ENCODE measurements around the gene CBFA2T3.
A peak's percentile ranks its signal among the peaks of the same experiment; 100 is the strongest.
"Not testable (repeated sequence)": the region's sequence is repeated elsewhere in the genome, so short reads cannot be mapped to it uniquely, and the experiment has no call there.

Gene CBFA2T3

GRCh38 chr16:88891083-88891482, 85.9 kb downstream of the CBFA2T3 start:
- H4K20me1 ChIP-seq (ENCODE audit: insufficient read depth, low read length): no peaks in the 10 kb centered on the region; the same call in 1 of the 2 replicates
- no peaks in the 10 kb centered on the region for H3K9me3 ChIP-seq (ENCODE audit: insufficient read depth, low read length, severe bottlenecking)
- H3K36me3 ChIP-seq (ENCODE audit: insufficient read depth, low read length): no peaks in the 10 kb centered on the region

GRCh38 chr16:88889702-88890352, 87.2 kb downstream of the CBFA2T3 start:
- H2AFZ ChIP-seq (ENCODE audit: low read depth, low read length); H3K4me2 ChIP-seq (ENCODE audit: insufficient read depth, low read length); H3K4me1 ChIP-seq (ENCODE audit: insufficient read depth, low read length); H4K20me1 ChIP-seq (ENCODE audit: insufficient read depth, low read length); H3K9ac ChIP-seq (ENCODE audit: low read depth, low read length); H3K4me3 ChIP-seq (ENCODE audit: low read depth in 1 of 2, low read length in 2 of 2); H3K27ac ChIP-seq (ENCODE audit: low read length); H3K9me3 ChIP-seq (ENCODE audit: insufficient read depth, low read length, severe bottlenecking); H3K27me3 ChIP-seq (ENCODE audit: insufficient read depth, low read length, poor library complexity); H3K36me3 ChIP-seq (ENCODE audit: insufficient read depth, low read length); ATAC-seq (ENCODE audit: insufficient read depth, low read depth); DNase-seq; H3K79me2 ChIP-seq (ENCODE audit: insufficient read depth, low read length): not testable (repeated sequence)

More at GRCh38 chr16:88891083-88891482, 85.9 kb downstream of the CBFA2T3 start:
- TF ChIP-seq EZH2 (IDR thresholded peaks at IDR 0.05; ENCODE audit: borderline replicate concordance, low read depth, low read length, severe bottlenecking) (no peak), CTCF (IDR thresholded peaks at IDR 0.05; ENCODE audit: borderline replicate concordance, extremely low read depth, low read length, poor library complexity, severe bottlenecking) (no peak)
- Histone ChIP-seq H2AFZ (ENCODE audit: low read depth, low read length) (no peak overlapping the region), H3K9ac (ENCODE audit: low read depth, low read length) (no peak overlapping the region), H3K4me2 (ENCODE audit: insufficient read depth, low read length) (no peak overlapping the region), H3K27me3 (ENCODE audit: insufficient read depth, low read length, poor library complexity) (no peaks in the 10 kb centered on the region), H3K27ac (ENCODE audit: low read length) (no peak overlapping the region), H3K4me3 (ENCODE audit: low read depth in 1 of 2, low read length in 2 of 2) (no peak overlapping the region), H3K4me1 (ENCODE audit: insufficient read depth, low read length) (no peaks in the 10 kb centered on the region), H3K79me2 (ENCODE audit: insufficient read depth, low read length) (no peaks in the 10 kb centered on the region)
- ATAC-seq (ENCODE audit: insufficient read depth, low read depth) (no peak), DNase-seq (no peak)

- no peaks in the 10 kb centered on the region for H3K4me1 ChIP-seq (ENCODE audit: insufficient read depth, low read length)
- DNase-seq (peak; percentile 27), ATAC-seq (ENCODE audit: insufficient read depth, low read depth) (no peak)
- no peak for TF ChIP-seq EZH2 (IDR thresholded peaks at IDR 0.05; ENCODE audit: borderline replicate concordance, low read depth, low read length, severe bottlenecking)
- no peak for TF ChIP-seq CTCF (IDR thresholded peaks at IDR 0.05; ENCODE audit: borderline replicate concordance, extremely low read depth, low read length, poor library complexity, severe bottlenecking)
- H3K36me3 ChIP-seq (ENCODE audit: insufficient read depth, low read length): no peaks in the 10 kb centered on the region
- no peak overlapping the region for H3K4me3 ChIP-seq (ENCODE audit: low read depth in 1 of 2, low read length in 2 of 2)
- no peaks in the 10 kb centered on the region for H3K9me3 ChIP-seq (ENCODE audit: insufficient read depth, low read length, severe bottlenecking)
- H3K27me3 ChIP-seq (ENCODE audit: insufficient read depth, low read length, poor library complexity): no peaks in the 10 kb centered on the region
- H3K4me2 ChIP-seq (ENCODE audit: insufficient read depth, low read length): no peak overlapping the region
- H2AFZ ChIP-seq (ENCODE audit: low read depth, low read length): no peak overlapping the region
- no peak overlapping the region for H3K9ac ChIP-seq (ENCODE audit: low read depth, low read length)
- no peaks in the 10 kb centered on the region for H3K79me2 ChIP-seq (ENCODE audit: insufficient read depth, low read length)
- no peak overlapping the region for H3K27ac ChIP-seq (ENCODE audit: low read length)
- no peaks in the 10 kb centered on the region; the same call in 1 of the 2 replicates for H4K20me1 ChIP-seq (ENCODE audit: insufficient read depth, low read length)
Measured at GRCh38 chr16:88888461-88889387, 88.3 kb downstream of the CBFA2T3 start.

- Histone ChIP-seq H3K27ac (ENCODE audit: low read length) (no peak overlapping the region), H2AFZ (ENCODE audit: low read depth, low read length) (no peak overlapping the region), H3K4me2 (ENCODE audit: insufficient read depth, low read length) (no peak overlapping the region), H3K4me3 (ENCODE audit: low read depth in 1 of 2, low read length in 2 of 2) (no peak overlapping the region), H3K4me1 (ENCODE audit: insufficient read depth, low read length) (no peaks in the 10 kb centered on the region), H3K36me3 (ENCODE audit: insufficient read depth, low read length) (no peaks in the 10 kb centered on the region), H3K79me2 (ENCODE audit: insufficient read depth, low read length) (no peaks in the 10 kb centered on the region), H3K27me3 (ENCODE audit: insufficient read depth, low read length, poor library complexity) (no peaks in the 10 kb centered on the region), H3K9ac (ENCODE audit: low read depth, low read length) (no peak overlapping the region), H3K9me3 (ENCODE audit: insufficient read depth, low read length, severe bottlenecking) (no peaks in the 10 kb centered on the region), H4K20me1 (ENCODE audit: insufficient read depth, low read length) (no peaks in the 10 kb centered on the region)
- DNase-seq (no peak), ATAC-seq (ENCODE audit: insufficient read depth, low read depth) (no peak)
- TF ChIP-seq CTCF (IDR thresholded peaks at IDR 0.05; ENCODE audit: borderline replicate concordance, extremely low read depth, low read length, poor library complexity, severe bottlenecking) (no peak), EZH2 (IDR thresholded peaks at IDR 0.05; ENCODE audit: borderline replicate concordance, low read depth, low read length, severe bottlenecking) (no peak)
Measured at GRCh38 chr16:88888057-88888456, 89.0 kb downstream of the CBFA2T3 start.

Measured in DND-41 (cell line).